ENCODE results near the gene SPEM1. TPM values are rescaled to one million over a fixed set of nuclear protein-coding genes. Genes with fewer than 3 reads are reported as not detected.
A peak's percentile ranks its signal among the peaks of the same experiment; 100 is the strongest.

Gene SPEM1
- total and polyA plus RNA-seq, 2 experiments from 2014 or later, result not detected

GRCh38 chr17:7442142-7442541 lies 22.0 kb downstream of the SPEM1 start:
- Histone ChIP-seq H3K4me2 (no peak overlapping the region), H3K9me3 (ENCODE audit: low read depth) (no peaks in the 10 kb centered on the region), H2AFZ (no peak overlapping the region), H3K27me3 (peaks cover 29% of the 10 kb centered on the region), H3K79me2 (no peaks in the 10 kb centered on the region), H3K4me3 (no peak overlapping the region), H3K9me2 (replicated peaks; ENCODE audit: insufficient read depth) (no peaks in the 10 kb centered on the region), H3K36me3 (replicated peaks; ENCODE audit: insufficient read depth, low read depth) (no peaks in the 10 kb centered on the region), H3K4me1 (ENCODE audit: insufficient read depth) (peaks cover 43% of the 10 kb centered on the region), H3K27ac (no peak overlapping the region), H4K20me1 (ENCODE audit: insufficient read depth, poor library complexity, severe bottlenecking) (no peaks in the 10 kb centered on the region)
- TF ChIP-seq EZH2phosphoT487 (IDR thresholded peaks at IDR 0.05; ENCODE audit: low read depth, severe bottlenecking, unreplicated experiment), result no peak
- no peak for TF ChIP-seq EZH2 (IDR thresholded peaks at IDR 0.05; ENCODE audit: borderline replicate concordance)
- no peak for TF ChIP-seq CTCF (IDR thresholded peaks at IDR 0.05; ENCODE audit: poor library complexity)
- no peak for DNase-seq (ENCODE audit: low spot score)
- 92% methylated on average over 2 of the region's 2 CpGs for WGBS (ENCODE audit: low lambda C conversion rate, missing lambda C conversion rate)

DNA sequence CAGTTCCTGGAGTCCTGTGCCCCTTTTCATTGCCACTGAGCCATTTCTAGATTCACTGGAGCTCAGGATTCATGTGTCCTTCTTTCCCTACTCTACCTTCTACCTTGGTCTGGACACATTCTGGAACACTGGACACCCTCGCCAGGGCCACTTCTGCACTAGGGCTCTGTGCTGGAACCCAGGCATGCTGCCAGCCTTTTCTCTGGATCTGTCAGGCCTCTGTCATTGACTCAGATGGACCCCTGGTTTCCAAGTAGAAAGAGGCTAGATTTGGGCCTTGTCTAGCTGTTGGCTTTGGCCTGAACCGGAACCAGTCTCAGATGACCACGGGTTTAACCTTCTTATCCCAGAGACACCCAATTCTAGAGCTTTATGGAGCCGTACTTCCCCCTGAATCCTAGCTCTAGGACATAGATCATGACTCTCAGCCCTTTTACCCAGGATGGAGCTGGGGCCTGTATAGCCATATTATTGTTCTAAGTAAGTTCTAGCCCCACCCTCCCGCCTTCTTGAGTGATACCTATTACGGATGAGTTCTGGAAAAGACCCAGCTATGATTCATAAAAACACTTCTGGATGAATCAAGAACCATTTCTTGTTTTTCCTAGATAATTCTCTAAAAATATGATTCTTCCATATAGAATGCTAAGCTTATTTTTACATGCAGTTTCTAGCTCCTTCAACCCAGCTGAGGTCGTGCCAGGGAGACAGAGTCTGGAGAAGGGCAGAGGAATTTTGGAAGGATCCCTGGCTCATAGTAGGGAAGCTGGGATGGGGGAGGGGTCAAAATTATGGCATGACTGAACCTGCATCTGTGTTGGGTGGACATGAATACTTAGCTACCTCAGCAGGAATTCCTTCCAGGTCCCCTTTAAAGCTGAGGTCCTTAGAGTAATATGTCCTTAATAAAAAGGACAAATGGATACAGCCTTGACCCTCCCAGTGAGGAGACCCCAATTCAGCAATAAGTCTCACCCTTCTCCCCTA lies 23.7 kb downstream of the SPEM1 start:
- Histone ChIP-seq H3K79me2 (no peaks in the 10 kb centered on the region), H3K9me3 (ENCODE audit: low read depth) (no peaks in the 10 kb centered on the region), H3K27me3 (peaks cover 23% of the 10 kb centered on the region), H3K4me2 (no peak overlapping the region), H4K20me1 (ENCODE audit: insufficient read depth, poor library complexity, severe bottlenecking) (no peaks in the 10 kb centered on the region), H3K9me2 (replicated peaks; ENCODE audit: insufficient read depth) (no peaks in the 10 kb centered on the region), H3K4me3 (no peak overlapping the region), H3K4me1 (ENCODE audit: insufficient read depth) (peaks cover 28% of the 10 kb centered on the region), H2AFZ (no peak overlapping the region), H3K36me3 (replicated peaks; ENCODE audit: insufficient read depth, low read depth) (no peaks in the 10 kb centered on the region), H3K27ac (no peak overlapping the region)
- DNase-seq (ENCODE audit: low spot score), result no peak
- no peak for TF ChIP-seq EZH2phosphoT487 (IDR thresholded peaks at IDR 0.05; ENCODE audit: low read depth, severe bottlenecking, unreplicated experiment)
- TF ChIP-seq EZH2 (IDR thresholded peaks at IDR 0.05; ENCODE audit: borderline replicate concordance), result no peak
- no peak for TF ChIP-seq CTCF (IDR thresholded peaks at IDR 0.05; ENCODE audit: poor library complexity)
- 79% methylated on average over 7 of the region's 7 CpGs for WGBS (ENCODE audit: low lambda C conversion rate, missing lambda C conversion rate)

- Histone ChIP-seq H2AFZ (peak within 1 kb of the TSS; percentile 93), H3K27ac (peak within 1 kb of the TSS; percentile 80), H3K4me1 (ENCODE audit: insufficient read depth) (peaks cover 16% of the 10 kb centered on the region)
Observed at GRCh38 chr17:7444682-7445618, 24.8 kb downstream of the SPEM1 start, which contains the start of gene CHRNB1. TSS of gene CHRNB1 (plus strand) at chr17:7445061. CDS start at chr17:7445128, 67 bp downstream.

More at GRCh38 chr17:7444682-7445618, 24.8 kb downstream of the SPEM1 start, which contains the start of gene CHRNB1:
- no peaks in the 10 kb centered on the region for H4K20me1 ChIP-seq (ENCODE audit: insufficient read depth, poor library complexity, severe bottlenecking)
- no peaks in the 10 kb centered on the region for H3K36me3 ChIP-seq (replicated peaks; ENCODE audit: insufficient read depth, low read depth)
- peak within 1 kb of the TSS; percentile 55 for H3K4me3 ChIP-seq
- no peaks in the 10 kb centered on the region for H3K79me2 ChIP-seq
- DNase-seq (ENCODE audit: low spot score), result peak; percentile 85
- peak within 1 kb of the TSS; percentile 95 for H3K4me2 ChIP-seq
- peaks cover 11% of the 10 kb centered on the region for H3K27me3 ChIP-seq
- H3K9me2 ChIP-seq (replicated peaks; ENCODE audit: insufficient read depth), result no peaks in the 10 kb centered on the region
- WGBS (ENCODE audit: low lambda C conversion rate, missing lambda C conversion rate), result 8% methylated on average over 41 of the region's 51 CpGs
- no peaks in the 10 kb centered on the region for H3K9me3 ChIP-seq (ENCODE audit: low read depth)
- TF ChIP-seq CTCF (IDR thresholded peaks at IDR 0.05; ENCODE audit: poor library complexity), result no peak
- TF ChIP-seq EZH2 (IDR thresholded peaks at IDR 0.05; ENCODE audit: borderline replicate concordance), result peak; percentile 34
